ENCODE results near the gene DPH5. TPM values are rescaled to one million over a fixed set of nuclear protein-coding genes. Genes with fewer than 3 reads are reported as not detected.

DPH5 gene
- total RNA-seq (2013; cell fraction: nucleolus; rRNA removed): 26.8 and 29.8 TPM in 2 replicates
- total RNA-seq (2014; rRNA removed) (44.1 and 50.6 TPM in 2 replicates), total RNA-seq (2014; rRNA removed; fragmentation: Illumina TruSeq; extraction: Trizol) (70.2 and 72.0 TPM in 2 replicates), total RNA-seq (2021) (59.8 and 60.7 TPM in 2 replicates), polyA plus RNA-seq (2011; rRNA removed) (95.5 and 118 TPM in 2 replicates), polyA plus RNA-seq (2014; fragmentation: Illumina TruSeq; extraction: Trizol) (76.5 and 103 TPM in 2 replicates), polyA plus RNA-seq (2014; fragmentation: Nextera tagmentation; extraction: Ambion mirVana) (10 to 100 TPM; 83.7 to 95.7 TPM), polyA plus RNA-seq (2014; rRNA removed) (44.1 and 62.6 TPM in 2 replicates), polyA plus RNA-seq (2016; fragmentation: Nextera tagmentation; extraction: Ambion mirVana) (10 to 100 TPM; 50.0 to 52.3 TPM), polyA minus RNA-seq (2011; rRNA and poly(A)+ RNA removed) (29.8 and 30.5 TPM in 2 replicates), Bru-seq, nascent RNA (percentile 58 among the genes with signal in this experiment), BruChase-seq, experiment 1, labeled RNA remaining after a 6-hour chase (percentile 56 among the genes with signal in this experiment), BruChase-seq, experiment 2, labeled RNA remaining after a 2-hour chase (percentile 61 among the genes with signal in this experiment)
- 97.2 TPM for polyA plus RNA-seq (2011; ENCODE audit: low read depth)
- 38.8 and 54.9 TPM in 2 replicates for polyA plus RNA-seq (2011; cell fraction: cytosol; rRNA removed)
- 24.8 and 27.6 TPM in 2 replicates for polyA plus RNA-seq (2011; cell fraction: nucleus; rRNA removed)
- 32.4 and 48.7 TPM in 2 replicates for polyA plus RNA-seq (2012)
- 6.9 and 9.5 TPM in 2 replicates for polyA minus RNA-seq (2011; cell fraction: cytosol; rRNA and poly(A)+ RNA removed)
- polyA minus RNA-seq (2011; cell fraction: nucleus; rRNA and poly(A)+ RNA removed): 12.2 and 15.4 TPM in 2 replicates
- long read RNA-seq, experiment 1, transcript DPH5-203 (8 exons, 1,316 nt): major isoform, 14 of 29 reads
- long read RNA-seq, experiment 1, partial matches to known transcripts: 1 of 29 reads
- long read RNA-seq, experiment 1, other reads (novel, unspliced or antisense): 6 of 29 reads
- long read RNA-seq, experiment 2, transcript DPH5-203 (8 exons, 1,316 nt): major isoform, 107 of 188 reads
- long read RNA-seq, experiment 2, transcript DPH5-205 (7 exons, 1,047 nt): minor isoform, 7 of 188 reads
- long read RNA-seq, experiment 2, transcript DPH5-201 (8 exons, 1,143 nt): minor isoform, 11 of 188 reads
- long read RNA-seq, experiment 2, transcript DPH5-211 (8 exons, 1,034 nt): minor isoform, 5 of 188 reads
- long read RNA-seq, experiment 2, partial matches to known transcripts: 6 of 188 reads
- long read RNA-seq, experiment 2, other reads (novel, unspliced or antisense): 45 of 188 reads

GRCh38 chr1:101025657-101026429 is at the start of gene DPH5:
Gene DPH5, minus strand, starts transcription at chr1:101025784. Its CDS starts 341 bp downstream, at chr1:101025443.
- CTCF ChIA-PET: interaction anchor here (1.0 kb wide), 2 partner anchors 213 to 254 kb away, joined by 3 read pairs; no protein-coding TSS in a partner anchor
- intact Hi-C loops (cut with micrococcal nuclease; ENCODE audit: unreplicated experiment) (loop anchor here (2.0 to 5.0 kb wide), 4 partner anchors 96 to 263 kb away; partner anchors contain the start of gene S1PR1), in situ Hi-C loops (cut with MboI) (no loop called here)
- Histone ChIP-seq H3K27ac (ENCODE audit: control insufficient read depth, insufficient read depth) (peak within 1 kb of the TSS; percentile 94), H3K27me3 (replicated peaks in 1 of 2; ENCODE audit: control insufficient read depth in 2 of 2, insufficient read depth in 2 of 2, low read length in 1 of 2) (no peaks in the 10 kb centered on the region), H3K4me3 (peak within 1 kb of the TSS; percentile 74), H3K9me3 (replicated peaks; ENCODE audit: control insufficient read depth, insufficient read depth, low read length) (no peaks in the 10 kb centered on the region; the same call in 2 of the 3 replicates), H2AFZ (ENCODE audit: control insufficient read depth, low read depth, low read length) (peak within 1 kb of the TSS; percentile 95), H3K79me2 (ENCODE audit: control insufficient read depth, insufficient read depth, low read length) (peaks cover 59% of the 10 kb centered on the region), H3K4me1 (ENCODE audit: control insufficient read depth, insufficient read depth, low read length) (peaks cover 18% of the 10 kb centered on the region), H3K4me2 (ENCODE audit: control insufficient read depth, insufficient read depth) (peak within 1 kb of the TSS; percentile 87), H4K20me1 (ENCODE audit: control insufficient read depth, insufficient read depth) (no peaks in the 10 kb centered on the region), H3K9ac (ENCODE audit: control insufficient read depth, insufficient read depth, low read length) (peak within 1 kb of the TSS; percentile 96), H3K36me3 (ENCODE audit: control insufficient read depth in 2 of 2, insufficient read depth in 2 of 2, low read length in 1 of 2) (no peaks in the 10 kb centered on the region)
- RAD21 ChIA-PET (ENCODE audit: unreplicated experiment): interaction anchor here (0.6 to 1.7 kb wide), 6 partner anchors 23 to 382 kb away, joined by 3 to 4 read pairs (median 4); partner anchors contain the start of gene EXTL2
- BruUV-seq (replicated peaks): TSS peak; percentile 84
- SMC1A ChIA-PET (ENCODE audit: uncharacterized antibody, unreplicated experiment): interaction anchor here (0.7 to 2.0 kb wide), 7 partner anchors 8 to 284 kb away, joined by 3 to 8 read pairs (median 4); no protein-coding TSS in a partner anchor
- DNase-seq (ENCODE audit: low read depth, low spot score) (peak; percentile 66), ATAC-seq (peak; percentile 88), FAIRE-seq (no peak)
- WGBS (ENCODE audit: insufficient coverage, insufficient replicate concordance, low lambda C conversion rate, missing lambda C conversion rate): 1% methylated on average over 37 of the region's 37 CpGs
- POLR2A ChIA-PET: no interaction called here
- TF ChIP-seq POLR2AphosphoS5 (IDR thresholded peaks at IDR 0.05; ENCODE audit: low read length) (peak; percentile 94), DPF2 (IDR thresholded peaks at IDR 0.05) (peak; percentile 49; the same call in 1 of the 2 replicates), POLR2A (IDR thresholded peaks at IDR 0.05; ENCODE audit: low read depth, low read length) (peak; percentile 98), CREB1 (IDR thresholded peaks at IDR 0.05; ENCODE audit: low read depth) (peak; percentile 72), EGR1 (IDR thresholded peaks at IDR 0.05; ENCODE audit: borderline replicate concordance in 1 of 2, low read depth in 2 of 2, low read length in 2 of 2) (no peak), NRF1 (conservative IDR thresholded peaks at IDR 0.05; ENCODE audit: low read depth, low read length) (no peak), MXI1 (IDR thresholded peaks at IDR 0.05; ENCODE audit: low read depth, low read length) (peak; percentile 97), SIX5 (IDR thresholded peaks at IDR 0.05; ENCODE audit: low read depth, low read length, severe bottlenecking) (peak; percentile 46), TCF7 (IDR thresholded peaks at IDR 0.05; ENCODE audit: borderline replicate concordance) (no peak), TAF1 (IDR thresholded peaks at IDR 0.05; ENCODE audit: borderline replicate concordance, low read depth, low read length) (peak; percentile 93), RUNX3 (IDR thresholded peaks at IDR 0.05; ENCODE audit: low read length) (peak; percentile 54; the same call in 1 of the 2 replicates), MAX (IDR thresholded peaks at IDR 0.05; ENCODE audit: low read depth, low read length) (peak; percentile 77), NR2C1 (IDR thresholded peaks at IDR 0.05) (no peak)
- TF ChIP-seq, protein P1, sequence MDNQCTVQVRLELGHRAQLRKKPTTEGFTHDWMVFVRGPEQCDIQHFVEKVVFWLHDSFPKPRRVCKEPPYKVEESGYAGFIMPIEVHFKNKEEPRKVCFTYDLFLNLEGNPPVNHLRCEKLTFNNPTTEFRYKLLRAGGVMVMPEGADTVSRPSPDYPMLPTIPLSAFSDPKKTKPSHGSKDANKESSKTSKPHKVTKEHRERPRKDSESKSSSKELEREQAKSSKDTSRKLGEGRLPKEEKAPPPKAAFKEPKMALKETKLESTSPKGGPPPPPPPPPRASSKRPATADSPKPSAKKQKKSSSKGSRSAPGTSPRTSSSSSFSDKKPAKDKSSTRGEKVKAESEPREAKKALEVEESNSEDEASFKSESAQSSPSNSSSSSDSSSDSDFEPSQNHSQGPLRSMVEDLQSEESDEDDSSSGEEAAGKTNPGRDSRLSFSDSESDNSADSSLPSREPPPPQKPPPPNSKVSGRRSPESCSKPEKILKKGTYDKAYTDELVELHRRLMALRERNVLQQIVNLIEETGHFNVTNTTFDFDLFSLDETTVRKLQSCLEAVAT (IDR thresholded peaks at IDR 0.05): 0 out of 2 replicates have a peak, but pooled peaks have one; percentile 29

All from GM12878 (cell line).